ENCODE measurements around the gene OTULIN.

Gene OTULIN

GRCh38 chr5:14683906-14684455, 19.5 kb downstream of the OTULIN start:
- TF ChIP-seq ZFX (IDR thresholded peaks at IDR 0.05; ENCODE audit: borderline replicate concordance), result no peak
- no peak for TF ChIP-seq CTCF (IDR thresholded peaks at IDR 0.05)
- peak overlapping the region; percentile 33 for H3K27ac ChIP-seq

GRCh38 chr5:14684757-14685156, 20.2 kb downstream of the OTULIN start:
- TF ChIP-seq ZFX (IDR thresholded peaks at IDR 0.05; ENCODE audit: borderline replicate concordance) (no peak), CTCF (IDR thresholded peaks at IDR 0.05) (no peak)
- H3K27ac ChIP-seq, result peak overlapping the region; percentile 33; the same call in 1 of the 2 replicates

GRCh38 chr5:14685757-14686156, 21.2 kb downstream of the OTULIN start:
- TF ChIP-seq ZFX (IDR thresholded peaks at IDR 0.05; ENCODE audit: borderline replicate concordance) (no peak), CTCF (IDR thresholded peaks at IDR 0.05) (peak; percentile 75)
- H3K27ac ChIP-seq, result no peak overlapping the region

GRCh38 chr5:14686517-14686916, 22.0 kb downstream of the OTULIN start:
- no peak overlapping the region for H3K27ac ChIP-seq
- TF ChIP-seq ZFX (IDR thresholded peaks at IDR 0.05; ENCODE audit: borderline replicate concordance) (no peak), CTCF (IDR thresholded peaks at IDR 0.05) (no peak)

- TF ChIP-seq ZFX (IDR thresholded peaks at IDR 0.05; ENCODE audit: borderline replicate concordance) (no peak), CTCF (IDR thresholded peaks at IDR 0.05) (no peak)
- H3K27ac ChIP-seq, result no peak overlapping the region
Measured at GRCh38 chr5:14687023-14687665, 22.6 kb downstream of the OTULIN start.

GRCh38 chr5:14693070-14693469, 28.6 kb downstream of the OTULIN start:
- H3K27ac ChIP-seq, result no peak overlapping the region
- TF ChIP-seq ZFX (IDR thresholded peaks at IDR 0.05; ENCODE audit: borderline replicate concordance) (no peak), CTCF (IDR thresholded peaks at IDR 0.05) (no peak)

GRCh38 chr5:14695152-14695551, 30.6 kb downstream of the OTULIN start:
- TF ChIP-seq ZFX (IDR thresholded peaks at IDR 0.05; ENCODE audit: borderline replicate concordance), result no peak
- no peak for TF ChIP-seq CTCF (IDR thresholded peaks at IDR 0.05)
- no peak overlapping the region for H3K27ac ChIP-seq

Measured in 22Rv1 (cell line).